ENCODE measurements around the gene IFT43. TPM values are rescaled to one million over a fixed set of nuclear protein-coding genes. Genes with fewer than 3 reads are reported as not detected.

The IFT43 gene
- total and polyA plus RNA-seq, 8 donors: 23.1 to 51.1 (median 42.0) TPM

DNA sequence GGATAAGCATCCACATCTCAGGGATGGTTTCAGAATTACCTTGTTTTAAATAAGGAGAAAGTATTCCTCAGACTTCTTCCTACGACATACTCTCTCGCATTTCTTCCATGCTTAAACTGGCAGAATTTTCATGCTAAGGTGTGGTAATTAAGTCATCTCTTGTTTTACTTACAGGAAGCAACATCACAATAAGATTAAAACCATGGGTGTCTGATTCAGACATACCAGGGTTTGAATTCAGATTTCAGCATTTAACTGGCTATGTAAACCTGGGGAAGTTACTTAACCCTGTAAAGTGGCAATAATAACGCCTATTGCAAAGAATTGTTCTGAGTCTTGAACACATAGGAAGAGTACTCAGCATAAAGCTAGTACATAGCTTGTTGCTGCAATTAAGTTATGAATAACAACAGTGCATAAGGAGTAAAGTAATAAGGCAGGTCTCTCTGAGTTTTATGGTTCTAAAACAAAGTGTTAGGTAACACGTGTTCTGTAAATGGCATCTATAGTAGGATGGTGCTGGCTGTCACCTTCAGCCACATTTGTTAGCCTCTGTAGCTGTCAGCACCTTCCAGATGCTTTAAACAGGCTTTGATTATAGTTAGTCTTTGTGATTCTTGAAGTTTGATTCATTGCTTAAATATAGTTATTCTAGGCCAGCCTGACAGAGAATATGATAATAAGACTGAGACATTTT is 38.8 kb downstream of the IFT43 start:
- Histone ChIP-seq H3K36me3 (peaks cover 0 to 16% of the 10 kb centered on the region in 2 donors), H3K4me3 (no peak overlapping the region), H3K9me3 (peaks cover 0 to 2% of the 10 kb centered on the region in 2 donors), H3K27ac (no peak overlapping the region), H3K27me3 (no peaks in the 10 kb centered on the region), H3K4me1 (no peaks in the 10 kb centered on the region)
- DNase-seq (no peak), ATAC-seq (no peak)
- TF ChIP-seq, protein P1, sequence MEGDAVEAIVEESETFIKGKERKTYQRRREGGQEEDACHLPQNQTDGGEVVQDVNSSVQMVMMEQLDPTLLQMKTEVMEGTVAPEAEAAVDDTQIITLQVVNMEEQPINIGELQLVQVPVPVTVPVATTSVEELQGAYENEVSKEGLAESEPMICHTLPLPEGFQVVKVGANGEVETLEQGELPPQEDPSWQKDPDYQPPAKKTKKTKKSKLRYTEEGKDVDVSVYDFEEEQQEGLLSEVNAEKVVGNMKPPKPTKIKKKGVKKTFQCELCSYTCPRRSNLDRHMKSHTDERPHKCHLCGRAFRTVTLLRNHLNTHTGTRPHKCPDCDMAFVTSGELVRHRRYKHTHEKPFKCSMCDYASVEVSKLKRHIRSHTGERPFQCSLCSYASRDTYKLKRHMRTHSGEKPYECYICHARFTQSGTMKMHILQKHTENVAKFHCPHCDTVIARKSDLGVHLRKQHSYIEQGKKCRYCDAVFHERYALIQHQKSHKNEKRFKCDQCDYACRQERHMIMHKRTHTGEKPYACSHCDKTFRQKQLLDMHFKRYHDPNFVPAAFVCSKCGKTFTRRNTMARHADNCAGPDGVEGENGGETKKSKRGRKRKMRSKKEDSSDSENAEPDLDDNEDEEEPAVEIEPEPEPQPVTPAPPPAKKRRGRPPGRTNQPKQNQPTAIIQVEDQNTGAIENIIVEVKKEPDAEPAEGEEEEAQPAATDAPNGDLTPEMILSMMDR (IDR thresholded peaks at IDR 0.05): no peak
- intact Hi-C loops (cut with DNase I): no loop called here

GRCh38 chr14:76034566-76034965 is 49.0 kb downstream of the IFT43 start:
- DNase-seq (no peak), ATAC-seq (no peak)
- Histone ChIP-seq H3K4me3 (no peak overlapping the region), H3K9me3 (no peaks in the 10 kb centered on the region), H3K27me3 (no peaks in the 10 kb centered on the region), H3K27ac (no peak overlapping the region), H3K36me3 (no peaks in the 10 kb centered on the region), H3K4me1 (no peaks in the 10 kb centered on the region)
- intact Hi-C loops (cut with DNase I): no loop called here
- TF ChIP-seq, protein P1 (IDR thresholded peaks at IDR 0.05): no peak

DNA sequence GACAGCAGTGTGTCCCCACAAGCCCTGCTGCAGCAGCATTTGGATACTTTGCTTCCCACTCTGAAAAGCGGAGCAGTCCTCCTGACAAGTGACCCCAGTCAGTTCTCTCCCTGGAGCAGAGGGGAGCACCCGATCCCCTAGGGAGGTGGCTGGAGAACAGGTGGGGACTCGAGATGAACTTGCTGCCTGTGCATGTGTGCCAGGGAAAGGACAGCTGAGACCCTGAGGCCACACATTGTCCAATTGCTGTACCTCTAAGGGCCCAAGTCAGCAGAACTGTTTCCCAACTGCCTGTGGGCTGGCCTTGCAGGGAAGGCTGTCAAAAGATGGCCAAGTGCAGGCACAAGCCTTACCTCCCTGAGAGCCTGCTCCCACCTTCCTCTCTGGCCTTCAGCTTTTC is 55.1 kb downstream of the IFT43 start:
- TF ChIP-seq, protein P1 (IDR thresholded peaks at IDR 0.05): no peak
- Histone ChIP-seq H3K4me3 (no peak overlapping the region), H3K27ac (no peak overlapping the region), H3K4me1 (no peaks in the 10 kb centered on the region), H3K27me3 (no peaks in the 10 kb centered on the region), H3K36me3 (peaks cover 0 to 7% of the 10 kb centered on the region in 2 donors), H3K9me3 (no peaks in the 10 kb centered on the region)
- intact Hi-C loops (cut with DNase I): no loop called here
- no peak for DNase-seq
- no peak for ATAC-seq

GRCh38 chr14:76045773-76046172 is 60.2 kb downstream of the IFT43 start:
- Histone ChIP-seq H3K9me3 (no peaks in the 10 kb centered on the region), H3K36me3 (peaks cover 0 to 7% of the 10 kb centered on the region in 2 donors), H3K4me3 (no peak overlapping the region), H3K27me3 (no peaks in the 10 kb centered on the region), H3K27ac (no peak overlapping the region), H3K4me1 (no peaks in the 10 kb centered on the region)
- no peak for DNase-seq
- intact Hi-C loops (cut with DNase I): no loop called here
- TF ChIP-seq, protein P1 (IDR thresholded peaks at IDR 0.05): no peak
- ATAC-seq: no peak

GRCh38 chr14:76050250-76050649 is 64.7 kb downstream of the IFT43 start:
- ATAC-seq (no peak), DNase-seq (no peak)
- no peaks in the 10 kb centered on the region for H3K36me3 ChIP-seq
- no peak overlapping the region for H3K4me3 ChIP-seq
- H3K27me3 ChIP-seq: no peaks in the 10 kb centered on the region
- no peaks in the 10 kb centered on the region for H3K4me1 ChIP-seq
- H3K27ac ChIP-seq: no peak overlapping the region
- H3K9me3 ChIP-seq: no peaks in the 10 kb centered on the region
- intact Hi-C loops (cut with DNase I): no loop called here
- TF ChIP-seq, protein P1 (IDR thresholded peaks at IDR 0.05): no peak

All from left lung (tissue), 10 donors.